Fibroblast of peridontal ligament (primary cell): ENCODE data around the gene YBX1.
"Not testable (repeated sequence)": the region's sequence is repeated elsewhere in the genome, so short reads cannot be mapped to it uniquely, and the experiment has no call there.

Source experiments
- DNase-seq: peaks from one replicate; pipeline ENCODE4 v3.0.0-alpha.2; 2010; ENCODE audit errors: extremely low read depth

The YBX1 gene

GRCh38 chr1:42689912-42690311 lies 7.7 kb downstream of the YBX1 start:
- DNase-seq: no peak

DNA sequence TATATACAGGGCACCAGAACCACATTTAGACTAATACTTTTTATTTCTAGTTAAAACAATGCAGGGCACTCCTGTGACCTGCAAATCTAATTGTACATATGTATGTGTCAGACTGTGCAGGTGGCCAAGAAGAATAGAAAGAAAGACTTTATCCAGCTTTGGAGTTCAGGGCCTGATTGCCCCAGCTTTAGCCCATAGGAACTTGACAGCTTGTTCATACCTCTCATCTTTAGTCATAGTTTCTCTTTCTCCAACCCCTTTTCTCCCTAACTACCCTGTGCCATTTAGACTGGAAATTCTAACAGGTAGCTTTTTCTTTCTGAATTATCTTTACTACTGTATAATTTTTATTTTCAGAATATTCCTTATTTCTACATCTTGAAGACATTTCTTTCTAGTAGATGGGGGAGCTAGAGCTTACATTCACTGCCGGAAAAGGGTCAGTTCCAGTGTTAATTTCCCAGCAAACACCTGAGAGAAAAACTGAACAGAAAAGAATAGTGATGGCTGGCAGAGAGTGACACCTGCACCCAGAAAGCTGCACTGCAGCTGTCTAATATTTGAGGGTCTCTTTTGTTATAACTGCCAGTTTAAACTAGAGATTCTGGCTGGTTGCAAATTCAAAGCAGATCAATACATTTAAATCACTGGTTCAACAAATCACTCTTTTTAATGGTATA lies 8.4 kb downstream of the YBX1 start:
- DNase-seq: no peak

GRCh38 chr1:42691157-42691498 lies 8.9 kb downstream of the YBX1 start:
- no peak for DNase-seq

GRCh38 chr1:42692461-42692860 lies 10.2 kb downstream of the YBX1 start:
- no peak for DNase-seq

GRCh38 chr1:42692911-42693310 lies 10.7 kb downstream of the YBX1 start:
- DNase-seq: no peak

- no peak for DNase-seq
These were observed 16.0 kb downstream of the YBX1 start for GRCh38 chr1:42698081-42698813.

- no peak for DNase-seq
These were observed 17.8 kb downstream of the YBX1 start for GRCh38 chr1:42700006-42700405.

- no peak for DNase-seq
These were observed 21.8 kb downstream of the YBX1 start for GRCh38 chr1:42703888-42704464.

GRCh38 chr1:42712808-42713207 lies 30.6 kb downstream of the YBX1 start:
- DNase-seq: not testable (repeated sequence)

- no peak for DNase-seq
These were observed 31.1 kb downstream of the YBX1 start for GRCh38 chr1:42713293-42713692.

DNA sequence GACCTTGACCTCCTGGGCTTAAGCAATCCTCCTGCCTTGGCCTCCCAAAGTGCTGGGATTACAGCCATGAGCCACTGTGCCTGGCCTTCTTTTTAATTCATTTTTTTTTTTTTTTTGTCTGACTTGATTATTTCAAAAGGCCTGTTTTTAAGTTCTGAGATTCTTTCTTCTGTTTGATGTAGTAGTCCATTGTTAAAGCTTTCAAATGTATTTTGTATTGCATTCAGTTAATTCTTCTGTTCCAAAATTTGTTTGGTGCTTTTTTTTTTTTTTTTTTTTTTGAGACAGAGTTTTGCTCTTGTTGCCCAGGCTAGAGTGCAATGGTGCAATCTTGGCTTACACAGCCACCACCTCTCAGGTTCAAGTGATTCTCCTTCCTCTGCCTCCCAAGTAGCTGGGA lies 32.2 kb downstream of the YBX1 start:
- not testable (repeated sequence) for DNase-seq

GRCh38 chr1:42720868-42721267 lies 38.6 kb downstream of the YBX1 start:
- DNase-seq: no peak

- DNase-seq: no peak
These were observed 39.7 kb downstream of the YBX1 start for GRCh38 chr1:42721926-42722325.

- not testable (repeated sequence) for DNase-seq
These were observed 40.2 kb downstream of the YBX1 start for GRCh38 chr1:42722403-42722802.

DNA sequence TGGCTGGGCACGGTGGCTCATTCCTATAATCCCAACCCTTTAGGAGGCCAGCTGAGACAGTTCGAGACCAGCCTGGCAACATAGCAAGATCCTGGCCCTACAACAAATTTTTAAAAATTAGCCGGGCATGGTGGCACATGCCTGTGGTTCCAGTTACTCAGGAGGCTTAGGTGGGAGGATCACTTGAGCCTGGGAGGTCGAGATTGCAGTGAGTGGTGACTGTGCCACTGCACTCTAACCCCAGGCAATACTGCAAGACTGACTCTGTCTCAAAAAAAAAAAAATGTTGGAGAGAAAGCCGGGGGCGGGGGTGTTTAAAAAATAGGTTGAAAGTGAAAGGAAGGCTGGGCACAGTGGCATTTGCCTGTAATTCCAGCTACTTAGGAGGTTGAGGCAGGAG lies 41.3 kb downstream of the YBX1 start:
- DNase-seq: no peak

DNA sequence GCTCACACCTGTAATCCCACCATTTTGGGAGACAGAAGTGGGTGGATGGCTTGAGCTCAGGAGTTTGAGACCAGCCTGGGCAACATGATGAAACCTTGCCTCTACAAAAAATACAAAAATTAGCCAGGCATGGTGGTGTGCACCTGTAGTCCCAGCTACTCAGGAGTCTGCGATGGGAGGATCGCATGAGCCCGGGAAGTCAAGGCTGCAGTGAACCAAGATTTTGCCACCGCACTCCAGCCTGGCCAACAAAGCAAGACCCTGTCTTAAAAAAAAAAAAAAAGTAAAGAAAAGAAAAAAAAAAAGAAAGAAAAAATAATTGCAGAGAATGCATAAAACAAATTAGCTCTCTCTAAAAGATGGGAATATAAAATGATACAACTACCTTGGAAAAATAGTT lies 43.6 kb downstream of the YBX1 start:
- not testable (repeated sequence) for DNase-seq

DNA sequence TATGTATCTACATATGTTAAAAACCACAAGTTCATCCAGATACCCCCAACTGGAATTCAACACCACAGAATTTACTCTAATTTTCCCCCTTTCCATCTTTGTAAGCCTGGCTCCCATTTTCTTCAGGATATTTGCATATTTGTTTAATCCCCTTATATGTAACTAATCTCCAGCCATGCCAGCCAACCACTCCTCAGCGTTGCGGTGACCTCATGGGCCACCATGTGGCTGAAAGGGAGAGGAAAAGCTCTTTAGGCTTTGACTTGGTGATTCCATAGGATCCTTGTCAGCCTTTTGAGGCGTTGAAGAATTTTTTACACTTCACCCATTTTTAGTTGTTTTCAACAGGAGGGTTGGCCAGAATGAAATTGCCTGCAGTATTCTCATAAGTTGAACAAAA lies 47.8 kb downstream of the YBX1 start:
- DNase-seq: no peak

DNA sequence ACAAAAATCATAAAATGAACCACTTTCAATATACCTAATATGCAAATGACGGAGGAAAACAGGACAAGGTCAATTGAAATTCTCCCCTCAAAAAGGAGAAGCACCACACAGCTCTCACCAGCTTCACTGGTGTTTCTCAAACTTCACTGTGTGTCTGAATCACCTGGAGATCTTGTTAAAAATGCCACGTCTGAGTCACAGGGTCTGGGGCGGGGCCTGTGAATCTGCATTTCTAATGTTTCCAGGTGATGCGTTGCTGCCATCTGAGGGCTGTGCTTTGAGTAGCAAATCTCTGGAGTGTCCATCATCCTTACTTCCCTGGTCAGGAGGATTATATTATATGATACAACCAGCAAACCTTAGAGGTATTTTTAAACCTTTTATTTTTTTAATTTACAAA lies 48.8 kb downstream of the YBX1 start:
- no peak for DNase-seq

DNA sequence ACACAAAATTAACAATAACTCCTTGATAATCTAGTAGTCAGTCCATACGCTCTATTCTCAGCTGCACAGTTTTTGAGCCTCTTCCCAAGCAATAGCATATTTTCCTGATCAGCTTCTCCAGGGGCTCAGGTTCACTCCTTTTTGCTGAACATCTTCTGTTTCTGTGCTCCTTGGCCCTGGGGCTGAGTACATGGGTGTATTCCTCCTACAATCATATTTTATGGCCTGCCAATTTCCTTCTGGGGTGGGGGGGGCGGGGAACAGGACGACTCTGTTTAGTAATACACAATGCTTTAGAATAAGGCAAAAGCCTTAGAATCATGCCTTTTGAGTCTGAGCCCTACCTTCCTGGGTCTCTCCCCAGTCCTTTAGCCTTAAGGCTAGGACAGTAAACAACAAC lies 49.4 kb downstream of the YBX1 start:
- DNase-seq: no peak

GRCh38 chr1:42732126-42732680 lies 50.0 kb downstream of the YBX1 start:
- DNase-seq: peak; percentile 43

DNA sequence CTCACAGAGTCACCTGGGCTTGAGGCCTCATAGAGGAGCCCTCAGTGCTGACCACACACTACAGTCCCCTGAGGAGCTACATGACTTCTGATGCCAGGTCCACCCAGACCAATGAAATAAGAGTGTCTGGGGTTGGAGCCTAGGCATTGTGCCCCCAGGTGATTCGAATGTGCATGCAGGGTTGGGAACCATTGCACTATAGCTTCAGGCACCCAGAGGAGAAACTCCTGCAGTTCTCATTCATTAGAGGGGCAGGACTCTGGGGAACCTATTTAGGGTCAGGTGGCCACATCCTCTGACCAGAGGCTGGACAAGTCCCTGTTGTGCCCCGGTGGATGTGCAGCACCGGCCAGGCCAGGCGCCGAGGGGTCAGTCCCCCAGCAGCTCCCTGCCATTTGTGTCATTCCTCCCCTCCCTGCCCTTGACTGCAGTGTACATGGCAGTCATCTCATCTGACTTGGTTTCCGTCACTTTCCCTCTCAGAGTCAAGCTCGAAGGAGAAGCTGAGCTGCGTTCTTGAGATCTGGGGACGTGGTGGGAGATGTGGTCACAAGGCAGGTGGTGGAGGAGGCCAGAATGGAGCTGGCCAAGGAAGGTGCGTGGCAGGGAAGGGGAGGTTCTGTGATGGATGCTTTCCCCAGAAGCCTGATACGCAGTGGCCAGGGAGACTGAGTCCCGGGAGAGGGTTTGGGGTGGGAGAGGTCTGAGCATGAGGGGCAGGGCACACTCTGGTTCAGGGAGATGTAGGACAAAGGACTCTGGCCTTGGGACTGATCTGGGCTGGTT lies 51.4 kb downstream of the YBX1 start:
- DNase-seq: no peak
